Activated CD8-positive, alpha-beta memory T cell treated with anti-CD3 and anti-CD28 coated beads, Interleukin-2, amount 10 ng/mL, durations not matched to agents 7 days and 5 days (primary cell): ENCODE measurements around the gene NUDT9. TPM values are rescaled to one million over a fixed set of nuclear protein-coding genes. Genes with fewer than 3 reads are reported as not detected.
A peak's percentile ranks its signal among the peaks of the same experiment; 100 is the strongest.
"Not testable (repeated sequence)": the region's sequence is repeated elsewhere in the genome, so short reads cannot be mapped to it uniquely, and the experiment has no call there.

Experiments
- ATAC-seq: fragments of 150-1000 bp; cut with Tn5 transposase; one replicate; pipeline ENCODE4 v1.10.0; 2021; ENCODE audit warnings: moderate library complexity
- CTCF ChIA-PET: fragments of 350-600 bp; sonication (Branson Sonifier 250); formaldehyde crosslinking; loops from one replicate; lab custom pipeline; 2021; ENCODE audit warnings: antibody characterized with exemption; lab: Charles Lee
- DNase-seq: peaks from one replicate; pipeline ENCODE4 v3.0.0-alpha.2; 2020
- H3K27ac Mint-ChIP-seq: one replicate; pipeline ENCODE4 v1.8.0; 2021; ENCODE audit warnings: mild to moderate bottlenecking, mixed read lengths
- H3K27me3 Mint-ChIP-seq: one replicate; pipeline ENCODE4 v1.8.0; 2021; ENCODE audit warnings: mixed read lengths
- H3K36me3 Mint-ChIP-seq: one replicate; pipeline ENCODE4 v1.8.0; 2021; ENCODE audit warnings: mild to moderate bottlenecking, mixed read lengths
- H3K4me1 Mint-ChIP-seq: one replicate; pipeline ENCODE4 v1.8.0; 2021; ENCODE audit warnings: mixed read lengths
- H3K4me3 Mint-ChIP-seq: one replicate; pipeline ENCODE4 v1.8.0; 2021; ENCODE audit warnings: mild to moderate bottlenecking, moderate library complexity, mixed read lengths
- H3K9me3 Mint-ChIP-seq: one replicate; pipeline ENCODE4 v1.8.0; 2022; ENCODE audit warnings: low read depth, mixed read lengths
- total RNA-seq, 2 experiments: library from RNA; stranded (reverse); gene quantifications; one replicate each; pipeline ENCODE4 v1.2.3, GENCODE V29; 2021

The NUDT9 gene
- total RNA-seq, 2 experiments from 2014 or later = 8.1 to 9.6 TPM

DNA sequence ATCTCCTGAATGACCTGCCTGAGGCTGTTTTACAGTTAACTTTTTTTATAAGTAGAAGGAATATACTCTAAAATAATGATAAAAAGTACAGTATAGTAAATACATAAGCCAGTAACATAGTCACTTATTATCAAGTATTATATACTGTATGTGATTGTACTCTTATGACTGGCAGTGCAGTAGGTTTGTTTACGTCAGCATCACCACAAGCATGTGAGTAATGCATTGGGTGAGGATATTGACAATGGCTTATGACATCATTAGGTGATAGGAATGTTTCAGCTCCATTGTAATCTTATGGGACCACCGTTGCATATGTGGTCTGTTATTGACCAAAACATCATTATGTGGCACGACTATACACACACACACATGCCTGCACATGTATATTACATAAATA lies 20.5 kb downstream of the NUDT9 start:
- Mint-ChIP-seq H3K36me3 (peaks cover 16% of the 10 kb centered on the region), H3K4me1 (peaks cover 2% of the 10 kb centered on the region), H3K9me3 (no peaks in the 10 kb centered on the region), H3K4me3 (no peak overlapping the region), H3K27ac (no peak overlapping the region), H3K27me3 (no peaks in the 10 kb centered on the region)
- no peak for DNase-seq
- no peak for ATAC-seq
- CTCF ChIA-PET = no interaction called here

DNA sequence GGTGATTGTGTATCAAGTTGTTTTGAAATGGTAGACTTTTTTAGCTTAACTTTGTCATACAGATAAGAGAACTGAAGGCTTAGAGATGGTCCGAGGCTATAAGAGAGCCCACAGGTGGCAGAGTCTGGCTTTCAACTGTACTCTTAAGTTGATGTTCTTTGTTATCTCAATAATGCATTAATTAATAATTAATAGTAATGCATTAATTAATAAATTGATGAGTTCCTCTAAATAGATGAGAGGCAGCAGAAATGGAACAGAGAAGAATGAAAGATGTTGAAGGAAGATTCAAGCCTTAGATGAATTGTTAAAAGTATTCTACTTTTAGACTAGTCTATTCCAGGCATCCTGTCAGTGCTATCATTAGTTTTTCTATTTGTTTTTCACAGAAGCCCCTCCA lies 22.4 kb downstream of the NUDT9 start:
- no peaks in the 10 kb centered on the region for H3K9me3 Mint-ChIP-seq
- ATAC-seq (no peak), DNase-seq (no peak)
- CTCF ChIA-PET = no interaction called here
- no peaks in the 10 kb centered on the region for H3K27me3 Mint-ChIP-seq
- peaks cover 2% of the 10 kb centered on the region for H3K4me1 Mint-ChIP-seq
- no peak overlapping the region for H3K4me3 Mint-ChIP-seq
- H3K36me3 Mint-ChIP-seq = peaks cover 10% of the 10 kb centered on the region
- no peak overlapping the region for H3K27ac Mint-ChIP-seq

- H3K27ac Mint-ChIP-seq = no peak overlapping the region
- no peaks in the 10 kb centered on the region for H3K27me3 Mint-ChIP-seq
- no peaks in the 10 kb centered on the region for H3K9me3 Mint-ChIP-seq
- no peak for ATAC-seq
- no peak overlapping the region for H3K4me3 Mint-ChIP-seq
- peaks cover 10% of the 10 kb centered on the region for H3K36me3 Mint-ChIP-seq
- DNase-seq = no peak
- CTCF ChIA-PET = interaction anchor here (1.3 kb wide), 1 partner anchor 70 kb away, joined by 4 read pairs; no protein-coding TSS in a partner anchor
- peaks cover 2% of the 10 kb centered on the region for H3K4me1 Mint-ChIP-seq
These were observed 23.6 kb downstream of the NUDT9 start for GRCh38 chr4:87445964-87446363.

GRCh38 chr4:87446375-87446774 lies 24.0 kb downstream of the NUDT9 start:
- H3K9me3 Mint-ChIP-seq = not testable (repeated sequence)

GRCh38 chr4:87451537-87451936 lies 29.2 kb downstream of the NUDT9 start:
- CTCF ChIA-PET = no interaction called here
- Mint-ChIP-seq H3K36me3 (peaks cover 4% of the 10 kb centered on the region), H3K4me3 (no peak overlapping the region), H3K27ac (no peak overlapping the region), H3K4me1 (no peaks in the 10 kb centered on the region), H3K27me3 (no peaks in the 10 kb centered on the region), H3K9me3 (no peaks in the 10 kb centered on the region)
- no peak for ATAC-seq
- no peak for DNase-seq

More at GRCh38 chr4:87446375-87446774, 24.0 kb downstream of the NUDT9 start:
- H3K27me3 Mint-ChIP-seq, H3K27ac Mint-ChIP-seq, H3K4me3 Mint-ChIP-seq, H3K4me1 Mint-ChIP-seq, H3K36me3 Mint-ChIP-seq, DNase-seq, ATAC-seq: not testable (repeated sequence)
- CTCF ChIA-PET = interaction anchor here (1.3 kb wide), 1 partner anchor 70 kb away, joined by 4 read pairs; no protein-coding TSS in a partner anchor

DNA sequence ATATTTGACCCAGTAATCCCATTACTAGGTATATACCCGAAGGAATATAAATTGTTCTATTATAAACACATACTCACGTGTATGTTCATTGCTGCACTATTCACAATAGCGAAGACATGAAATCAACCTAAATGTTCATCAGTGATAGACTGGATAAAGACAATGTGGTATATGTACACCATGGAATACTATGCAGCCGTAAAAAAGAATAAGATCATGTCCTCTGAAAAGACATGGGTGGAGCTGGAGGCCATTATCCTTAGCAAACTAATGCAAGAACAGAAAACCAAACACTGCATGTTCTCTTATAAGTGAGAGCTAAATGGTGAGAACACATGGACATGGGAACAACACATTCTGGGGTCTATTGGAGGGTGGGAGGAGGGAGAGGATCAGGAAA lies 36.5 kb downstream of the NUDT9 start:
- DNase-seq = no peak
- Mint-ChIP-seq H3K36me3 (peaks cover 13% of the 10 kb centered on the region), H3K27ac (no peak overlapping the region), H3K4me1 (no peaks in the 10 kb centered on the region), H3K9me3 (peaks cover 2% of the 10 kb centered on the region), H3K27me3 (no peaks in the 10 kb centered on the region), H3K4me3 (no peak overlapping the region)
- ATAC-seq = no peak
- CTCF ChIA-PET = no interaction called here

- CTCF ChIA-PET = no interaction called here
- Mint-ChIP-seq H3K36me3 (peaks cover 13% of the 10 kb centered on the region), H3K9me3 (peaks cover 2% of the 10 kb centered on the region), H3K4me1 (no peaks in the 10 kb centered on the region), H3K27ac (no peak overlapping the region), H3K27me3 (no peaks in the 10 kb centered on the region), H3K4me3 (no peak overlapping the region)
- DNase-seq (no peak), ATAC-seq (no peak)
These were observed 38.9 kb downstream of the NUDT9 start for GRCh38 chr4:87461281-87461700.

GRCh38 chr4:87462102-87462501 lies 39.7 kb downstream of the NUDT9 start:
- H3K9me3 Mint-ChIP-seq = peaks cover 2% of the 10 kb centered on the region
- ATAC-seq (no peak), DNase-seq (no peak)
- no peak overlapping the region for H3K27ac Mint-ChIP-seq
- H3K27me3 Mint-ChIP-seq = no peaks in the 10 kb centered on the region
- H3K36me3 Mint-ChIP-seq = peaks cover 13% of the 10 kb centered on the region
- no peak overlapping the region for H3K4me3 Mint-ChIP-seq
- H3K4me1 Mint-ChIP-seq = no peaks in the 10 kb centered on the region
- CTCF ChIA-PET = no interaction called here

GRCh38 chr4:87465739-87466366 lies 43.5 kb downstream of the NUDT9 start:
- Mint-ChIP-seq H3K4me3 (no peak overlapping the region), H3K27ac (no peak overlapping the region), H3K27me3 (no peaks in the 10 kb centered on the region), H3K4me1 (peaks cover 4% of the 10 kb centered on the region), H3K36me3 (no peaks in the 10 kb centered on the region), H3K9me3 (no peaks in the 10 kb centered on the region)
- peak; percentile 42 for ATAC-seq
- DNase-seq = no peak
- CTCF ChIA-PET = interaction anchor here (0.6 to 4.2 kb wide), 13 partner anchors 8 to 315 kb away, joined by 3 to 27 read pairs (median 4); partner anchors contain the start of gene HSD17B11

- Mint-ChIP-seq H3K36me3 (no peaks in the 10 kb centered on the region), H3K9me3 (no peaks in the 10 kb centered on the region), H3K27ac (no peak overlapping the region), H3K4me3 (no peak overlapping the region), H3K4me1 (peaks cover 4% of the 10 kb centered on the region), H3K27me3 (no peaks in the 10 kb centered on the region)
- DNase-seq = no peak
- no peak for ATAC-seq
- CTCF ChIA-PET = no interaction called here
These were observed 47.0 kb downstream of the NUDT9 start for GRCh38 chr4:87469390-87469789.

DNA sequence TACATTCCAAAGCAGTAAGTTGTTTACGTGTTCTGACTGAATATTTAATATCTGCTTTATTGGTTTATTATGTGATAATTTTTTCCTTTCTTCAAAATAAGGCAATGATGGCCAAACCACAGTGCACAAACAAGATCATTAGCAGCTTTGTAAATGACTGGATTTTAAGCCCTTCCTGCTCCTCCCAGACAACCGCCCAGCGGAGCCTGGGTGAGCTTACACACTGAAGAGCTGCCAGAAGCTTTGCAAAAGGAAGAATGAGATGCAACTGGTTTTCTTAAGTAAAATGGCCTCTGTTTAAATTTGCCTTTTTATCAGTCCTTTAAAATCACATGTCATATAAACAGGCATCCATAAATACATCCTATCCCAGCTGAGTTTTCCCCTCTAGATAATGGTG lies 54.6 kb downstream of the NUDT9 start:
- H3K9me3 Mint-ChIP-seq = no peaks in the 10 kb centered on the region
- no peak for ATAC-seq

GRCh38 chr4:87478732-87479250 lies 56.4 kb downstream of the NUDT9 start:
- Mint-ChIP-seq H3K36me3 (no peaks in the 10 kb centered on the region), H3K4me3 (no peak overlapping the region), H3K27me3 (no peaks in the 10 kb centered on the region), H3K4me1 (no peaks in the 10 kb centered on the region), H3K27ac (no peak overlapping the region), H3K9me3 (no peaks in the 10 kb centered on the region)
- no peak for ATAC-seq
- DNase-seq = no peak
- CTCF ChIA-PET = no interaction called here

More for the DNA sequence above, 54.6 kb downstream of the NUDT9 start:
- H3K4me3 Mint-ChIP-seq = no peak overlapping the region
- no peak overlapping the region for H3K27ac Mint-ChIP-seq
- CTCF ChIA-PET = interaction anchor here (1.1 kb wide), 1 partner anchor 12 kb away, joined by 3 read pairs; no protein-coding TSS in a partner anchor
- no peak for DNase-seq
- H3K36me3 Mint-ChIP-seq = no peaks in the 10 kb centered on the region
- no peaks in the 10 kb centered on the region for H3K4me1 Mint-ChIP-seq
- H3K27me3 Mint-ChIP-seq = no peaks in the 10 kb centered on the region

DNA sequence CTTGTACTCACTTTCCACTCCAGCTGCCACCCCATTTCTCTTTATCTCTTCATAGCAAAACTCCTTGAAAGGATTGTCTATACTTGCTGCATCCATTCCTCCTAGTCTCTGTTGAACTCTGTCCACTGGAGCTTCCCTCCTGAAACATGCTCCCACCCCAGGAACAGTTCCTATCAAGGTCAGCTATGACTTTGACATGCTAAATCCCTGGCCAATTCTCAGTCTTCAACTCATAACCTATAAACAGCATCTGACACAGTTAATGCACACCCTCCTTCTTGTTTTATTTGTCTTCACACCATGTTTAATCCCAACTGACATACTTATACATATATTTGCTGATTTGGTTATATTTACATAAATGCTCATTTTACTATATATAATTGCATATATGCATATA lies 59.0 kb downstream of the NUDT9 start:
- Mint-ChIP-seq H3K27me3 (peaks cover 2% of the 10 kb centered on the region), H3K36me3 (no peaks in the 10 kb centered on the region), H3K4me1 (no peaks in the 10 kb centered on the region), H3K9me3 (no peaks in the 10 kb centered on the region), H3K4me3 (no peak overlapping the region), H3K27ac (no peak overlapping the region)
- CTCF ChIA-PET = interaction anchor here (1.8 kb wide), 1 partner anchor 13 kb away, joined by 4 read pairs; no protein-coding TSS in a partner anchor
- no peak for ATAC-seq
- DNase-seq = no peak

DNA sequence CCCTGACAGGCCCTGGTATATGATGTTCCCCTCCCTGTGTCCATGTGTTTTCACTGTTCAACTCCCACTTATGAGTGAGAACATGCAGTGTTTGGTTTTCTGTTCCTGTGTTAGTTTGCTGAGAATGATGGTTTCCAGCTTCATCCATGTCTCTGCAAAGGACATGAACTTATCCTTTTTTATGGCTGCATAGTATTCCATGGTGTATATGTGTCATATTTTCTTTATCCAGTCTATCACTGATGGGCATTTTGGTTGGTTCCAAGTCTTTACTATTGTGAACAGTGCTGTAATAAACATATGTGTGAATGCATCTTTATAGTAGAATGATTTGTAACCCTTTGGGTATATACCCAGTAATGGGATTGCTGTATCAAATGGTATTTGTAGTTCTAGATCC lies 60.9 kb downstream of the NUDT9 start:
- not testable (repeated sequence) for H3K4me3 Mint-ChIP-seq, H3K36me3 Mint-ChIP-seq, H3K4me1 Mint-ChIP-seq, ATAC-seq, DNase-seq, H3K27ac Mint-ChIP-seq, H3K9me3 Mint-ChIP-seq, H3K27me3 Mint-ChIP-seq
- CTCF ChIA-PET = interaction anchor here (1.2 kb wide), 1 partner anchor 18 kb away, joined by 3 read pairs; no protein-coding TSS in a partner anchor
